H9 (cell line): ENCODE data around the gene LRP2BP. TPM values are rescaled to one million over a fixed set of nuclear protein-coding genes. Genes with fewer than 3 reads are reported as not detected.

ENCODE experiments used
- DNase-seq: peaks from one replicate; pipeline ENCODE4 v3.0.0-alpha.2; 2017
- H2AFZ ChIP-seq: one replicate; pipeline ENCODE4 v1.6.1; 2013; ENCODE audit warnings: mild to moderate bottlenecking, low read length, control low read depth, moderate library complexity
- H2AK5ac ChIP-seq: 2 replicates; pipeline ENCODE4 v1.6.1; 2013; ENCODE audit warnings: low read length, control low read depth, mixed read lengths; ENCODE audit not compliant: insufficient read length
- H2BK120ac ChIP-seq: one replicate; pipeline ENCODE4 v1.6.1; 2013; ENCODE audit warnings: low read depth, mild to moderate bottlenecking, low read length, control low read depth, inconsistent platforms; ENCODE audit not compliant: poor library complexity, severe bottlenecking
- H2BK12ac ChIP-seq: 2 replicates; pipeline ENCODE4 v1.6.1; 2013; ENCODE audit warnings: low read length, control low read depth, mixed read lengths, low read depth; ENCODE audit not compliant: insufficient read length
- H2BK15ac ChIP-seq: 2 replicates; pipeline ENCODE4 v1.6.1; 2013; ENCODE audit warnings: low read depth, low read length, control low read depth
- H2BK20ac ChIP-seq: one replicate; pipeline ENCODE4 v1.6.1; 2013; ENCODE audit warnings: low read depth, mild to moderate bottlenecking, low read length, control low read depth, inconsistent platforms; ENCODE audit not compliant: poor library complexity, severe bottlenecking
- H2BK5ac ChIP-seq: 2 replicates; pipeline ENCODE4 v1.6.1; 2013; ENCODE audit warnings: low read length, control low read depth, mixed read lengths; ENCODE audit not compliant: insufficient read length
- H3K14ac ChIP-seq: 2 replicates; pipeline ENCODE4 v1.6.1; 2013; ENCODE audit warnings: low read length, control low read depth; ENCODE audit not compliant: insufficient read depth
- H3K18ac ChIP-seq: 2 replicates; pipeline ENCODE4 v1.6.1; 2013; ENCODE audit warnings: low read depth, mild to moderate bottlenecking, mixed read lengths, low read length, control low read depth; ENCODE audit not compliant: insufficient read length
- H3K23ac ChIP-seq: 2 replicates; pipeline ENCODE4 v1.6.1; 2013; ENCODE audit warnings: low read length, control low read depth, mixed read lengths, low read depth; ENCODE audit not compliant: insufficient read length
- H3K23me2 ChIP-seq: 2 replicates; pipeline ENCODE4 v1.6.1; 2013; ENCODE audit warnings: low read depth, mild to moderate bottlenecking, mixed read lengths, low read length, control low read depth; ENCODE audit not compliant: insufficient read length, poor library complexity, severe bottlenecking
- H3K27ac ChIP-seq: 2 replicates; pipeline ENCODE4 v1.5.1; 2013; ENCODE audit warnings: low read length, control low read depth, mixed read lengths, low read depth; ENCODE audit not compliant: insufficient read length
- H3K27me3 ChIP-seq: 2 replicates; pipeline ENCODE4 v1.6.1; 2013; ENCODE audit warnings: low read length, control low read depth, inconsistent platforms; ENCODE audit not compliant: insufficient read depth
- H3K4ac ChIP-seq: 2 replicates; pipeline ENCODE4 v1.6.1; 2013; ENCODE audit warnings: low read depth, mild to moderate bottlenecking, control low read depth, inconsistent platforms, low read length, moderate library complexity
- H3K4me1 ChIP-seq: 2 replicates; pipeline ENCODE4 v1.6.1; 2013; ENCODE audit warnings: low read length, control low read depth, inconsistent platforms; ENCODE audit not compliant: insufficient read depth
- H3K4me2 ChIP-seq: 2 replicates; pipeline ENCODE4 v1.6.1; 2013; ENCODE audit warnings: low read length, control low read depth, mixed read lengths; ENCODE audit not compliant: insufficient read length, insufficient read depth
- H3K56ac ChIP-seq: 2 replicates; pipeline ENCODE4 v1.6.1; 2013; ENCODE audit warnings: low read depth, mild to moderate bottlenecking, mixed read lengths, low read length, control low read depth; ENCODE audit not compliant: insufficient read length
- H3K79me1 ChIP-seq: 2 replicates; pipeline ENCODE4 v1.6.1; 2013; ENCODE audit warnings: low read depth, mild to moderate bottlenecking, moderate library complexity, low read length, control low read depth, inconsistent platforms; ENCODE audit not compliant: insufficient read depth, poor library complexity, severe bottlenecking
- H3K79me2 ChIP-seq: 2 replicates; pipeline ENCODE4 v1.6.1; 2013; ENCODE audit warnings: low read length, control low read depth, inconsistent platforms; ENCODE audit not compliant: insufficient read depth
- H3K9ac ChIP-seq: 2 replicates; pipeline ENCODE4 v1.6.1; 2013; ENCODE audit warnings: low read length, control low read depth, mixed read lengths; ENCODE audit not compliant: insufficient read length; ENCODE audit errors: extremely low read depth
- H3K9me3 ChIP-seq: one replicate; pipeline ENCODE4 v1.6.1; 2013; ENCODE audit warnings: low read depth, low read length, inconsistent platforms; ENCODE audit not compliant: control insufficient read depth
- H3T11ph ChIP-seq: one replicate; pipeline ENCODE4 v1.6.1; 2013; ENCODE audit warnings: mild to moderate bottlenecking, low read length, control low read depth, inconsistent platforms
- H4K20me1 ChIP-seq: one replicate; pipeline ENCODE4 v1.6.1; 2013; ENCODE audit not compliant: control insufficient read depth, insufficient read length, insufficient read depth
- H4K5ac ChIP-seq: 2 replicates; pipeline ENCODE4 v1.6.1; 2013; ENCODE audit warnings: low read depth, mild to moderate bottlenecking, mixed read lengths, low read length, control low read depth; ENCODE audit not compliant: insufficient read length
- H4K8ac ChIP-seq: replicated peaks from 2 replicates; pipeline ENCODE4 v1.6.1; 2013; ENCODE audit warnings: low read length, control low read depth, mixed read lengths, low read depth; ENCODE audit not compliant: insufficient read length
- H4K91ac ChIP-seq: 2 replicates; pipeline ENCODE4 v1.6.1; 2013; ENCODE audit warnings: low read depth, mild to moderate bottlenecking, moderate library complexity, mixed read lengths, low read length, control low read depth; ENCODE audit not compliant: insufficient read length
- H3K27ac Mint-ChIP-seq, 3 experiments: 2 replicates in 2 of 3; 3 replicates in 1 of 3; pipeline ENCODE4 v1.8.0; 2020 to 2021; ENCODE audit warnings: mixed read lengths in 3 of 3, mild to moderate bottlenecking in 1 of 3, moderate library complexity in 1 of 3
- H3K27me3 Mint-ChIP-seq: 2 replicates; pipeline ENCODE4 v1.8.0; 2021; ENCODE audit warnings: low read depth, mild to moderate bottlenecking, moderate library complexity, mixed read lengths
- H3K36me3 Mint-ChIP-seq, 3 experiments: 2 replicates in 2 of 3; 3 replicates in 1 of 3; pipeline ENCODE4 v1.8.0; 2020 to 2021; ENCODE audit warnings: low read depth in 3 of 3, mixed read lengths in 3 of 3; ENCODE audit not compliant: insufficient read depth in 1 of 3
- H3K4me1 Mint-ChIP-seq, 2 experiments: 2 replicates each; pipeline ENCODE4 v1.8.0; 2020; ENCODE audit warnings: mixed read lengths in 2 of 2
- H3K4me3 Mint-ChIP-seq, 2 experiments: 2 replicates in 1 of 2; 3 replicates in 1 of 2; pipeline ENCODE4 v1.8.0; 2020 to 2021; ENCODE audit warnings: mild to moderate bottlenecking in 2 of 2, mixed read lengths in 2 of 2, moderate library complexity in 1 of 2
- H3K9me3 Mint-ChIP-seq, 2 experiments: 2 replicates in 1 of 2; 3 replicates in 1 of 2; pipeline ENCODE4 v1.8.0; 2020; ENCODE audit warnings: mild to moderate bottlenecking in 2 of 2, mixed read lengths in 2 of 2, moderate library complexity in 1 of 2
- CTCF ChIP-seq: fragments of 200-600 bp; sonication (generic); conservative IDR thresholded peaks from 3 replicates; pipeline ENCODE4 v1.8.0; 2021; ENCODE audit warnings: antibody characterized with exemption, mild to moderate bottlenecking
- WGBS: extraction: QIAGEN DNeasy Blood & Tissue Kit; methylation state at CpG from one replicate; pipeline ENCODE4 v1.1.7; 2013; ENCODE audit warnings: missing lambda C conversion rate, low lambda C conversion rate, mixed read lengths; ENCODE audit not compliant: insufficient read length; ENCODE audit errors: extremely low coverage; 5-methylcytosine and 5-hydroxymethylcytosine counted together
- total RNA-seq: library from RNA; stranded (reverse); gene quantifications from 2 replicates; pipeline ENCODE4 v1.2.1, GENCODE V29; 2021

The LRP2BP gene
- total RNA-seq, 1 experiment from 2014 or later, result 0.46 TPM

GRCh38 chr4:185396724-185397385 lies 1.1 kb upstream of the LRP2BP start, which contains the start of gene ANKRD37:
ANKRD37 (plus strand) TSS chr4:185396841; CDS start chr4:185396924, 83 bp downstream.
- peak within 1 kb of the TSS; percentile 74 to 96 (median 82); a peak in 6 of 7 replicates for H3K27ac Mint-ChIP-seq

More at GRCh38 chr4:185396724-185397385, 1.1 kb upstream of the LRP2BP start, which contains the start of gene ANKRD37:
- H2AFZ ChIP-seq, result no peak within 1 kb of the TSS
- H3K9me3 Mint-ChIP-seq, result peaks cover 2% of the 10 kb centered on the region in 2 experiments; a peak in 3 of 5 replicates
- peaks cover 2% of the 10 kb centered on the region; the same call in 1 of the 2 replicates for H3K27me3 Mint-ChIP-seq
- no peak within 1 kb of the TSS for H3K23ac ChIP-seq
- H4K20me1 ChIP-seq, result no peaks in the 10 kb centered on the region
- no peak within 1 kb of the TSS for H2BK15ac ChIP-seq
- no peak within 1 kb of the TSS for H2BK12ac ChIP-seq
- H3K9me3 ChIP-seq, result no peaks in the 10 kb centered on the region
- no peaks in the 10 kb centered on the region for H3K27me3 ChIP-seq
- no peak within 1 kb of the TSS for H3T11ph ChIP-seq
- H3K4ac ChIP-seq, result no peak within 1 kb of the TSS; the same call in 1 of the 2 replicates
- no peak within 1 kb of the TSS for H2AK5ac ChIP-seq
- H3K56ac ChIP-seq, result no peak within 1 kb of the TSS
- TF ChIP-seq CTCF, result peak; percentile 16; the same call in 1 of the 3 replicates
- peak within 1 kb of the TSS; percentile 8 for H3K9ac ChIP-seq
- peaks cover 9% of the 10 kb centered on the region for H3K23me2 ChIP-seq
- no peak within 1 kb of the TSS for H2BK5ac ChIP-seq
- no CpG with 5 or more reads among the region's 38 CpGs for WGBS
- H3K79me2 ChIP-seq, result no peaks in the 10 kb centered on the region
- H4K91ac ChIP-seq, result no peak within 1 kb of the TSS
- no peak within 1 kb of the TSS for H4K5ac ChIP-seq
- H2BK120ac ChIP-seq, result no peak within 1 kb of the TSS
- peaks cover 0 to 34% (median 32%) of the 10 kb centered on the region in 3 experiments; a peak in 6 of 7 replicates for H3K36me3 Mint-ChIP-seq
- no peaks in the 10 kb centered on the region for H3K79me1 ChIP-seq
- peak within 1 kb of the TSS; percentile 74 for H3K14ac ChIP-seq
- H3K4me1 ChIP-seq, result no peaks in the 10 kb centered on the region
- peak; percentile 69 for DNase-seq
- H3K4me3 Mint-ChIP-seq, result peak within 1 kb of the TSS; percentile 81 to 87
- no peak within 1 kb of the TSS for H3K27ac ChIP-seq
- peak within 1 kb of the TSS; percentile 72 for H3K4me2 ChIP-seq
- peak within 1 kb of the TSS; percentile 63 for H3K18ac ChIP-seq
- no peak within 1 kb of the TSS for H2BK20ac ChIP-seq
- H3K4me1 Mint-ChIP-seq, result peaks cover 18 to 24% of the 10 kb centered on the region in 2 experiments
- no peak within 1 kb of the TSS for H4K8ac ChIP-seq
